ENCODE results near the gene LMBR1L. TPM values are rescaled to one million over a fixed set of nuclear protein-coding genes. Genes with fewer than 3 reads are reported as not detected.

Gene LMBR1L
- total and polyA plus RNA-seq, 2 of the 13 experiments (the other 11 are each of a cell fraction or from before 2014, with no cell fraction given): 12.2 to 65.9 TPM

GRCh38 chr12:49131051-49131893 lies 20.6 kb upstream of the LMBR1L start, which contains the start of gene TUBA1B (continued):
- TF ChIP-seq PRDM10 (CRISPR knock-in tag; IDR thresholded peaks at IDR 0.05; ENCODE audit: low read depth) (0 out of 2 replicates have a peak, but pooled peaks have one; percentile 6), KDM1A (CRISPR knock-in tag; IDR thresholded peaks at IDR 0.05) (no peak), ZNF512B (CRISPR knock-in tag; IDR thresholded peaks at IDR 0.05; ENCODE audit: borderline replicate concordance) (no peak), NFKBIZ (CRISPR knock-in tag; IDR thresholded peaks at IDR 0.05) (no peak), HNRNPUL1 (IDR thresholded peaks at IDR 0.05; ENCODE audit: low read depth, low read length) (no peak), ZNF431 (CRISPR knock-in tag; IDR thresholded peaks at IDR 0.05; ENCODE audit: borderline replicate concordance, low read depth) (no peak), ZNF276 (CRISPR knock-in tag; IDR thresholded peaks at IDR 0.05; ENCODE audit: low read depth) (no peak), STAT6 (CRISPR knock-in tag; IDR thresholded peaks at IDR 0.05; ENCODE audit: borderline replicate concordance) (no peak), ZNF761 (CRISPR knock-in tag; conservative IDR thresholded peaks at IDR 0.05) (no peak), ZKSCAN5 (CRISPR knock-in tag; IDR thresholded peaks at IDR 0.05) (no peak), PRMT3 (CRISPR knock-in tag; IDR thresholded peaks at IDR 0.05; ENCODE audit: borderline replicate concordance, low read depth) (peak; percentile 27), ZSCAN25 (CRISPR knock-in tag; IDR thresholded peaks at IDR 0.05) (no peak), TCF7 (IDR thresholded peaks at IDR 0.05; ENCODE audit: low read depth) (no peak), NR2F6 (IDR thresholded peaks at IDR 0.05) (no peak), NR2F6 (CRISPR knock-in tag; IDR thresholded peaks at IDR 0.05) (no peak; the same call in 1 of the 2 replicates), SSRP1 (CRISPR knock-in tag; IDR thresholded peaks at IDR 0.05) (no peak), REXO4 (CRISPR knock-in tag; IDR thresholded peaks at IDR 0.05; ENCODE audit: borderline replicate concordance) (0 out of 2 replicates have a peak, but pooled peaks have one; percentile 41), YEATS2 (CRISPR knock-in tag; IDR thresholded peaks at IDR 0.05; ENCODE audit: borderline replicate concordance) (no peak; the same call in 1 of the 2 replicates)
